ENCODE data around the gene UNC5B. TPM values are rescaled to one million over a fixed set of nuclear protein-coding genes. Genes with fewer than 3 reads are reported as not detected.

The UNC5B gene
- total and polyA plus RNA-seq, 2 donors from 2014 or later = 5.5 to 22.6 TPM

DNA sequence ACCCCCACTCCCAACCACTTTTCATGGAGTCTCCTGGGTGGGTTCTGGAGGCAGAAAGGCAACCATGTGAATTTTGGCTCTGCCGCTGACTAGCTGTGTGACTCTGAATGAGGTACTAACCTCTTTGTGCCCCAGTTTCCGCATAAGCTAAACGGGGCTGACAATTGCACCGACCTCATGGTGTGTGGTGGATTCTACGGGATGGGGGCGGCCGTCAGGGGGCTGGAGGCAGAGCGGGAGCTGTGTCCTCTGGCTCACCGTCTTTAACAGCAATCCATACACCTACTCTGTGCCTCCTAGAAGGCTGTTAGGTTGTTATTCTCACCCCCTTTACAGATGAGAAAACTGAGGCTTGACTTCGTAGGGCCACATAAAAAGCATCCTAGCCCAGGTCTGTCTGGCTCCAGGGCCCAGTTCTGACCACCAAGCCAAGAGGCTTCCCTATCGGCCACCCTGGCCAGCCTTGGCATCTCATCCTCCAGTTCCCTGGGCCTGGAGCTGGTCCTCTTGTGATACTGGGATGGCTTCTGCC is 102.4 kb downstream of the UNC5B start:
- Histone ChIP-seq H3K4me1 (ENCODE audit: control insufficient read depth in 2 of 3, insufficient read depth in 2 of 3, low read depth in 1 of 3, low read length in 3 of 3) (peaks cover under 1 to 6% (median 3%) of the 10 kb centered on the region in 3 donors), H3K9ac (ENCODE audit: low read length in 3 of 3) (no peak overlapping the region), H3K27me3 (ENCODE audit: control insufficient read depth, insufficient read depth, low read length) (no peaks in the 10 kb centered on the region), H3K9me3 (ENCODE audit: control insufficient read depth in 2 of 3, insufficient read depth in 1 of 3, low read length in 3 of 3) (no peaks in the 10 kb centered on the region), H3K4me3 (ENCODE audit: low read length in 3 of 3) (no peak overlapping the region), H3K27ac (ENCODE audit: low read depth in 2 of 2, low read length in 2 of 2) (no peak overlapping the region), H3K36me3 (ENCODE audit: control insufficient read depth in 2 of 3, insufficient read depth in 3 of 3, low read length in 3 of 3) (no peaks in the 10 kb centered on the region)
- no peak for FAIRE-seq
- TF ChIP-seq, protein P1, sequence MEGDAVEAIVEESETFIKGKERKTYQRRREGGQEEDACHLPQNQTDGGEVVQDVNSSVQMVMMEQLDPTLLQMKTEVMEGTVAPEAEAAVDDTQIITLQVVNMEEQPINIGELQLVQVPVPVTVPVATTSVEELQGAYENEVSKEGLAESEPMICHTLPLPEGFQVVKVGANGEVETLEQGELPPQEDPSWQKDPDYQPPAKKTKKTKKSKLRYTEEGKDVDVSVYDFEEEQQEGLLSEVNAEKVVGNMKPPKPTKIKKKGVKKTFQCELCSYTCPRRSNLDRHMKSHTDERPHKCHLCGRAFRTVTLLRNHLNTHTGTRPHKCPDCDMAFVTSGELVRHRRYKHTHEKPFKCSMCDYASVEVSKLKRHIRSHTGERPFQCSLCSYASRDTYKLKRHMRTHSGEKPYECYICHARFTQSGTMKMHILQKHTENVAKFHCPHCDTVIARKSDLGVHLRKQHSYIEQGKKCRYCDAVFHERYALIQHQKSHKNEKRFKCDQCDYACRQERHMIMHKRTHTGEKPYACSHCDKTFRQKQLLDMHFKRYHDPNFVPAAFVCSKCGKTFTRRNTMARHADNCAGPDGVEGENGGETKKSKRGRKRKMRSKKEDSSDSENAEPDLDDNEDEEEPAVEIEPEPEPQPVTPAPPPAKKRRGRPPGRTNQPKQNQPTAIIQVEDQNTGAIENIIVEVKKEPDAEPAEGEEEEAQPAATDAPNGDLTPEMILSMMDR (IDR thresholded peaks at IDR 0.05; ENCODE audit: borderline replicate concordance, extremely low read depth, insufficient read depth) = no peak
- DNase-seq = no peak
- intact Hi-C loops (cut with DNase I) = no loop called here

DNA sequence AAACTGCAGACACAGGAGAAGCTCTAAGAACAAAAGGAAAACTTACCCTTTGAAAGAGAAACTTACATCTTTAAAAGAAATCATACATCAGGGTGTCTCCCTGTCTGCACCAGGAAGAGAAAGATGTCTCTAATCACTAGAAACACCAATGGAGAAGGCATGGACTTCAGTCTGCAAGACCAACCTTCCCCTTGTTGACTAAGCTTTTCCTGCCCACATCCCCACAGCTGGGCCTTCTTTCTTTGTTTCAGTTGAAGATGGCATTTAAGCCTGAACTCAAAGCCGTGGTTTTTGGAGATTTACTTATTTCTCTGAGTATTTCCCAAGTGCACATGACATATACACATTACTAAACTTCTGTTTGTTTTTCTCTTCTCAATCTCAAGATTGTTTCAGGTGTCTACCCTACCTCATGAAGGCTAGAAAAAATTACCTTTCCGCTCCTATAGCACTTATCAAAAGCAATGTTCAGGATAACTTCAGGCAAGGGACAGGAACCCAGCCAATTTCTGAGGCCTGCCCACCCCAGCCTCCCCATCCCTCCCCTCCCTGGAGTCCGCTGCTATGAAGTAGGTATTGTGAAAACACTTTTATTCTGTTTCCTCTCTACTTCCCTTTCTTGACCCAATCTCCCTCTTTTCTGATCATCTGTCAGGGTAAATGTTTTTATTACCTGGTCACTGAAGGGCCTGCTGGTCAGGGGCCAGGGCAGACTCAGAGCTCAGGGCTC is 103.9 kb downstream of the UNC5B start:
- Histone ChIP-seq H3K9me3 (ENCODE audit: control insufficient read depth in 2 of 3, insufficient read depth in 1 of 3, low read length in 3 of 3) (no peaks in the 10 kb centered on the region), H3K4me1 (ENCODE audit: control insufficient read depth in 2 of 3, insufficient read depth in 2 of 3, low read depth in 1 of 3, low read length in 3 of 3) (peaks cover 3 to 12% (median 9%) of the 10 kb centered on the region in 3 donors), H3K36me3 (ENCODE audit: control insufficient read depth in 2 of 3, insufficient read depth in 3 of 3, low read length in 3 of 3) (no peaks in the 10 kb centered on the region), H3K9ac (ENCODE audit: low read length in 3 of 3) (no peak overlapping the region), H3K27ac (ENCODE audit: low read depth in 2 of 2, low read length in 2 of 2) (no peak overlapping the region), H3K27me3 (ENCODE audit: control insufficient read depth, insufficient read depth, low read length) (no peaks in the 10 kb centered on the region), H3K4me3 (ENCODE audit: low read length in 3 of 3) (no peak overlapping the region)
- no peak for DNase-seq
- intact Hi-C loops (cut with DNase I) = no loop called here
- TF ChIP-seq, protein P1 (IDR thresholded peaks at IDR 0.05; ENCODE audit: borderline replicate concordance, extremely low read depth, insufficient read depth) = no peak
- no peak for FAIRE-seq

DNA sequence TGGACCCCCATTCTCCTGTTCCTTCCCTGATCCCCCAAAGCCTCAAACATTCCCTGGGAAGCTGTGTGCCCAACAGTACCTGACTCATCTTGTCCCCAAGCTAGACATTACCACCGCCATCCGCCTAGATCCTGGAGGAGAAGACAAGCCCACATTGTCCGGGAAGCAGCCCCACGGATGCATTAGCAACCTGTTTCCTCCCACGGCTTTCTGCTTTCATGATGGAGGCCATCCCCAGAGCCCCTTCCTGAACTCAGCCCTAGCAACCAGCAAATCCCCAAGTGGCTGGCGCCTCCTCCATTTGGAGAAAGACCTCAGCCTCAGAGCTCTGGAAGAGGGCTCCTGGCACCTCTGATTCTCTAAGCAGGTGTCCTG is 104.4 kb downstream of the UNC5B start:
- H3K27ac ChIP-seq (ENCODE audit: low read depth in 2 of 2, low read length in 2 of 2) = no peak overlapping the region
- no peaks in the 10 kb centered on the region for H3K9me3 ChIP-seq (ENCODE audit: control insufficient read depth in 2 of 3, insufficient read depth in 1 of 3, low read length in 3 of 3)
- no peak for DNase-seq
- no peaks in the 10 kb centered on the region for H3K36me3 ChIP-seq (ENCODE audit: control insufficient read depth in 2 of 3, insufficient read depth in 3 of 3, low read length in 3 of 3)
- no peaks in the 10 kb centered on the region for H3K27me3 ChIP-seq (ENCODE audit: control insufficient read depth, insufficient read depth, low read length)
- no peak for FAIRE-seq
- H3K4me3 ChIP-seq (ENCODE audit: low read length in 3 of 3) = no peak overlapping the region
- H3K4me1 ChIP-seq (ENCODE audit: control insufficient read depth in 2 of 3, insufficient read depth in 2 of 3, low read depth in 1 of 3, low read length in 3 of 3) = peaks cover 3 to 12% (median 9%) of the 10 kb centered on the region in 3 donors
- intact Hi-C loops (cut with DNase I) = no loop called here
- TF ChIP-seq, protein P1 (IDR thresholded peaks at IDR 0.05; ENCODE audit: borderline replicate concordance, extremely low read depth, insufficient read depth) = no peak
- H3K9ac ChIP-seq (ENCODE audit: low read length in 3 of 3) = no peak overlapping the region

Measured in kidney (tissue), 14 donors.